ENCODE data around the gene OR51B2.

Gene OR51B2, protein sequence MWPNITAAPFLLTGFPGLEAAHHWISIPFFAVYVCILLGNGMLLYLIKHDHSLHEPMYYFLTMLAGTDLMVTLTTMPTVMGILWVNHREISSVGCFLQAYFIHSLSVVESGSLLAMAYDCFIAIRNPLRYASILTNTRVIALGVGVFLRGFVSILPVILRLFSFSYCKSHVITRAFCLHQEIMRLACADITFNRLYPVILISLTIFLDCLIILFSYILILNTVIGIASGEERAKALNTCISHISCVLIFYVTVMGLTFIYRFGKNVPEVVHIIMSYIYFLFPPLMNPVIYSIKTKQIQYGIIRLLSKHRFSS

DNA sequence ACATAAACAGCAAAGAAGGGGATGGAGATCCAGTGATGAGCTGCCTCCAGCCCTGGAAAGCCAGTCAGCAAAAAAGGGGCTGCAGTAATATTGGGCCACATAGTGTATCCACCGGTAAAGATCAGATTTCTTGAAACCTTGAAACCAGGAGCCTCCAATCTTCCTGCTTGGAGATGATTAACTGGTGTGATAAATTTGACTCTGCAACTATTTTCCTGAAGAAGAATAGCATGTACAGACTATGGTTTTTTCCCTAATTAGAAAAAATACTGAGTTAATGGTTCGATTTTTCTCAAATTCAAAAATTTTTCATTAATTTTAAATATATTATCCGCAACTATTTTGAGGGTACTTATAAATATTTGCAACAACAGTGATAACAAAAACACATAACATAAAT lies at the start of gene OR51B2:
TSS of gene OR51B2 (minus strand) at position 101 of the 400 bp plus-strand sequence. CDS start at position 101, 0 bp downstream.
- TF ChIP-seq, protein P1, sequence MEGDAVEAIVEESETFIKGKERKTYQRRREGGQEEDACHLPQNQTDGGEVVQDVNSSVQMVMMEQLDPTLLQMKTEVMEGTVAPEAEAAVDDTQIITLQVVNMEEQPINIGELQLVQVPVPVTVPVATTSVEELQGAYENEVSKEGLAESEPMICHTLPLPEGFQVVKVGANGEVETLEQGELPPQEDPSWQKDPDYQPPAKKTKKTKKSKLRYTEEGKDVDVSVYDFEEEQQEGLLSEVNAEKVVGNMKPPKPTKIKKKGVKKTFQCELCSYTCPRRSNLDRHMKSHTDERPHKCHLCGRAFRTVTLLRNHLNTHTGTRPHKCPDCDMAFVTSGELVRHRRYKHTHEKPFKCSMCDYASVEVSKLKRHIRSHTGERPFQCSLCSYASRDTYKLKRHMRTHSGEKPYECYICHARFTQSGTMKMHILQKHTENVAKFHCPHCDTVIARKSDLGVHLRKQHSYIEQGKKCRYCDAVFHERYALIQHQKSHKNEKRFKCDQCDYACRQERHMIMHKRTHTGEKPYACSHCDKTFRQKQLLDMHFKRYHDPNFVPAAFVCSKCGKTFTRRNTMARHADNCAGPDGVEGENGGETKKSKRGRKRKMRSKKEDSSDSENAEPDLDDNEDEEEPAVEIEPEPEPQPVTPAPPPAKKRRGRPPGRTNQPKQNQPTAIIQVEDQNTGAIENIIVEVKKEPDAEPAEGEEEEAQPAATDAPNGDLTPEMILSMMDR (IDR thresholded peaks at IDR 0.05; ENCODE audit: low read depth, low read length, missing control alignments), result no peak
- no peak for DNase-seq
- in situ Hi-C loops (cut with HindIII; ENCODE audit: low pct_ligation_motif_present, low sequenced_read_pairs), result no loop called here

DNA sequence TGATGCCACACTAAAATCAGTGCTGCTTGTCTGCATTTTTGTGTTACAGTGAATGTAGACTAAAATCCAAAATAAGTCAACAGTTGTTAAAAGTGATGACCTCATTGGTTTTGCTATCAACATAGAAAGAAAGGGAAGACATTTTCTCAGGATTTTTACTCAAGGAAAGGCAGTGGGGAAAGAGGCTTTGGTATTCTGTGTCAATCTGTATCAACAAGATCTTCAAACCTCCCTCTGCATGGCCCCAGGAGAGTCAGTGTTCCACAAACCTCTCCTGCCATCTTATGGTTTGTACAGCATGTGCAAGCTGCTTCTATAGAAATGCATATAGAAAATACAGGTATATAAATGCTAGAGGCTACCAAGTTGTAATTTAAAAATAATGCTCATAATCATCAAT lies 45.7 kb upstream of the OR51B2 start:
- peak; percentile 75 for DNase-seq
- H3K27me3 ChIP-seq (replicated peaks), result no peaks in the 10 kb centered on the region
- in situ Hi-C loops (cut with HindIII; ENCODE audit: low pct_ligation_motif_present, low sequenced_read_pairs), result no loop called here

More for the DNA sequence above, at the start of gene OR51B2:
- no peak within 1 kb of the TSS for H3K27ac ChIP-seq
- H3K4me3 ChIP-seq (ENCODE audit: low read depth, low read length), result no peak within 1 kb of the TSS
- no peaks in the 10 kb centered on the region for H3K27me3 ChIP-seq (replicated peaks)
- H3K36me3 ChIP-seq (replicated peaks), result no peaks in the 10 kb centered on the region

DNA sequence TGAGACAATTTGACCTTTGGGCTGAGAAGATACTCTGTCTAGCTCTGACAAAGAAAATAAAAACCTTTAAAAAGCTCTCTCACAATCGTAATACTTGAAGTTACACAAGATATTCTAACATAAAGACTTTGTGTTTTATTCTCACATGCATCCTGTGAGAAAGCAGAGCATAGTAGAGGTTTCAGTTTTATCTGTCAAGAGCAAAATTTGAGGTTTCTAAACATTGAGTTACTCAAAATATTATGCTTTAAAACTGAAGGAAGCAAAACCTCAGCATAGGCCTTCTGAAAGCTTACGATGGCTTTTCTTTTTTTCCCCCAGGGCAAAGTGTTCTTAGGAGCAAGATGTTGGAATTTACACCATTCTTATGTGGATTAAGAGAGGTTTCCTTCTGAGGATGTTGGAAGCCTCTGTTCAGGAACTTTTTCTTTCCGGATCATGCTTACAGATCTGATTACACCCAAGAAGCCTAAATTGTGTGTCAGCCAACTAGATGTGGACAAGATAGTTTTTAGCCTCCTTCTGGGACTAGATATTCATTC lies 44.5 kb upstream of the OR51B2 start:
- no peak for DNase-seq
- in situ Hi-C loops (cut with HindIII; ENCODE audit: low pct_ligation_motif_present, low sequenced_read_pairs), result no loop called here
- TF ChIP-seq, protein P1 (IDR thresholded peaks at IDR 0.05; ENCODE audit: low read depth, low read length, missing control alignments), result no peak
- Histone ChIP-seq H3K27ac (no peak overlapping the region), H3K4me3 (ENCODE audit: low read depth, low read length) (no peak overlapping the region), H3K36me3 (replicated peaks) (no peaks in the 10 kb centered on the region), H3K27me3 (replicated peaks) (no peaks in the 10 kb centered on the region)

More for the DNA sequence above, 45.7 kb upstream of the OR51B2 start:
- Histone ChIP-seq H3K4me3 (ENCODE audit: low read depth, low read length) (no peak overlapping the region), H3K27ac (no peak overlapping the region), H3K36me3 (replicated peaks) (no peaks in the 10 kb centered on the region)
- TF ChIP-seq, protein P1 (IDR thresholded peaks at IDR 0.05; ENCODE audit: low read depth, low read length, missing control alignments), result peak; percentile 75

DNA sequence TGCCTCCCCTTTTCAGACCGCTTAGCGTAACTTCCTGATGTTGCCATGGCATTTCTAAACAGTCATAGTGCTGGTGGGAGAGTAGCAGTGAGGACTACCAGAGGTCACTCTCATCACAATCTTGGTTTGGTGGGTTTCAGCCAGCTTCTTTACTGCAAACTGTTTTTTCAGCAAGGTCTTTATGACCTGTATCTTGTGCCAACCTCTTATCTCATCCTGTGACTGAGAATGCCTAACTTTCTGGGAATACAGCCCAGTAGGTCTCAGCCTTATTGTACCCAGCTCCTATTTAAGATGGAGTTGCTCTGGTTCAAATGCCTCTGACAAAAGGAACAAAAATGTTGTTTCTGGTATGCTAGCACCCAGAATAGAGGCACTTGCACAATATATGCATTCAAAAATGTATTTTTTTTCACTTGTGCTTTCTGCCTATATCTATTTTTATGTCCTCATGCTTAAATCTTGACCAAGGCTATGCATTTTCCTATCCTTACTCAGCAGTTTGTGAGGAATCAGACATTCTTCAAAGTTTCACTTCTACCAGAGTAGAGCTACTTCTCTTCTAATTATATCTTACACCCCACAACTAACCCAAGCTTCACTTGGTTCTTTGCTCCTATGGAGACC lies 43.5 kb upstream of the OR51B2 start:
- no peak overlapping the region for H3K4me3 ChIP-seq (ENCODE audit: low read depth, low read length)
- H3K27me3 ChIP-seq (replicated peaks), result no peaks in the 10 kb centered on the region
- peak; percentile 83 for DNase-seq
- in situ Hi-C loops (cut with HindIII; ENCODE audit: low pct_ligation_motif_present, low sequenced_read_pairs), result no loop called here
- no peaks in the 10 kb centered on the region for H3K36me3 ChIP-seq (replicated peaks)
- TF ChIP-seq, protein P1 (IDR thresholded peaks at IDR 0.05; ENCODE audit: low read depth, low read length, missing control alignments), result no peak
- peak overlapping the region; percentile 88 for H3K27ac ChIP-seq

DNA sequence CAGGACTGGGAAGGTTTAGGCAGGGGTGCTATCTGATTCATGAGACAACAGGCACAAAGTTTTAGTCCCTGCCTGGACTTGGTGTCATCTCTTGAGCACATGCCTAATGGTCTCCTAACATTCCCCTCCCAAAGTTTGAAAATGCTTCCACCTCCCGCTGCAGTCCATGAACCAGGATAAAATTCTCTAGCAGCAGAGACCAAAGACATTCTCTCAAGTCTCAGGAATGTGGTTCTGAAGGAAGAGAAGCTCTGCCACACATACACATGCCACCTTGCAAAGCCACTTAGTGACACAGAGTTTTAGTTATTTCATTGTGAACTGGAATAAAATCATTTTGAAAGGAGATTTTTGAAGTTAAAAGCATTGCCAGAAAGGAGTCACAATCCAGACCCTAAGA lies 42.8 kb upstream of the OR51B2 start:
- Histone ChIP-seq H3K36me3 (replicated peaks) (no peaks in the 10 kb centered on the region), H3K27ac (peak overlapping the region; percentile 88), H3K27me3 (replicated peaks) (no peaks in the 10 kb centered on the region), H3K4me3 (ENCODE audit: low read depth, low read length) (no peak overlapping the region)
- TF ChIP-seq, protein P1 (IDR thresholded peaks at IDR 0.05; ENCODE audit: low read depth, low read length, missing control alignments), result no peak
- in situ Hi-C loops (cut with HindIII; ENCODE audit: low pct_ligation_motif_present, low sequenced_read_pairs), result no loop called here
- no peak for DNase-seq
